HFFc6 (cell line): ENCODE data around the gene NUBPL. TPM values are rescaled to one million over a fixed set of nuclear protein-coding genes. Genes with fewer than 3 reads are reported as not detected.

ENCODE experiments used
- DNase-seq: peaks from one replicate; pipeline ENCODE4 v3.0.0-alpha.2; 2018
- H3K27ac Mint-ChIP-seq: 2 replicates; pipeline ENCODE4 v1.8.0; 2020; ENCODE audit warnings: mild to moderate bottlenecking, mixed read lengths
- H3K27me3 Mint-ChIP-seq: 2 replicates; pipeline ENCODE4 v1.8.0; 2021; ENCODE audit warnings: mild to moderate bottlenecking, moderate library complexity, mixed read lengths; ENCODE audit not compliant: insufficient read depth
- H3K36me3 Mint-ChIP-seq: 2 replicates; pipeline ENCODE4 v1.8.0; 2021; ENCODE audit warnings: low read depth, mixed read lengths
- H3K4me1 Mint-ChIP-seq: 2 replicates; pipeline ENCODE4 v1.8.0; 2020; ENCODE audit warnings: low read depth, mixed read lengths
- H3K4me3 Mint-ChIP-seq: 2 replicates; pipeline ENCODE4 v1.8.0; 2020; ENCODE audit warnings: mild to moderate bottlenecking, moderate library complexity, mixed read lengths
- H3K9me3 Mint-ChIP-seq: 2 replicates; pipeline ENCODE4 v1.8.0; 2020; ENCODE audit warnings: mild to moderate bottlenecking, mixed read lengths
- total RNA-seq, 6 experiments: library from RNA; stranded (reverse); fragmentation: NEBNext Ultra II Directional; extraction: Animal tissue kit (Norgen Biotek cat#: 25700); gene quantifications; 2 replicates in 1 of 6; 3 replicates in 5 of 6; pipeline ENCODE4 v1.2.3, GENCODE V29; 2021
- TF ChIP-seq, protein P1 (sequence below): fragments of 200-600 bp; sonication (generic); IDR thresholded peaks from 2 replicates; pipeline ENCODE4 v1.5.0; 2021; ENCODE audit warnings: antibody characterized with exemption, mild to moderate bottlenecking

Gene NUBPL
- total RNA-seq, 6 experiments from 2014 or later, result 8.2 to 10.7 (median 9.7) TPM

DNA sequence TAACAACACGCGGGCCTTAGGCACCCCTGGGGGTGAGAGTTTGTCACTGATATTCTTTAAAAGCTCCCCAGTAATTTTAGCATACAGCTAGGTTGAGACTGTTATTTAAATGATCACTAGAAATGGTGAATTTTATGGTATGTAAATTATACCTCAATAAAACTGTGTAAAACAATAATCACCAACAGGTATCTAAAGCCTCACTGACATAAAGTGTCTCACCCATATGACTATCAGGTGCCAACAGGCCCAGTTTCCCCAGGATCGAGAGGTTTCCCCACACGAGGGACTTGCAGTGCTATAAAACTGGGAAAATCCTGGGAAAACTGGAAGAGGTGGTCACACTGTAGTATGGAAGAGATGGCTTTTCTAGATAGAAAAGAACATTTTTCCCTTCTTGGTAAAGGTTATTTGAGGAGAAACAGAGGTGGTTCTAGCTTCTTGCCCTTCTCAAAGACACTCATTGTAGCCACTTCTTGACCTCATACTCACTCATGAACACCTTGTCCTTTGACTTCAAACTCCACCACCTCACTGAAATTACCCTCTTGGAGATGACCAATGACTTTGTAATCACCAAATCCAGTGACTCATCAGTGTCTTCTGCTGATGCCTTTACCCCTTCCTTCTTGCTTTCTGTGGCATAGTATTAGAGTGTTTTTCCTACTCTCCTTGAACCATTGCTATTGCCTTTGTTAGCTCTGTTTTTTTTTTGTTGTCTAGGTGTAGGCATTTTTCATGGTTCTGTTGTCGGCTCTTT is 24.8 kb upstream of the NUBPL start:
- Mint-ChIP-seq H3K4me1 (no peaks in the 10 kb centered on the region; the same call in 1 of the 2 replicates), H3K27ac (no peak overlapping the region), H3K4me3 (no peak overlapping the region), H3K9me3 (no peaks in the 10 kb centered on the region), H3K36me3 (no peaks in the 10 kb centered on the region), H3K27me3 (no peaks in the 10 kb centered on the region; the same call in none of the 2 replicates)
- TF ChIP-seq, protein P1, sequence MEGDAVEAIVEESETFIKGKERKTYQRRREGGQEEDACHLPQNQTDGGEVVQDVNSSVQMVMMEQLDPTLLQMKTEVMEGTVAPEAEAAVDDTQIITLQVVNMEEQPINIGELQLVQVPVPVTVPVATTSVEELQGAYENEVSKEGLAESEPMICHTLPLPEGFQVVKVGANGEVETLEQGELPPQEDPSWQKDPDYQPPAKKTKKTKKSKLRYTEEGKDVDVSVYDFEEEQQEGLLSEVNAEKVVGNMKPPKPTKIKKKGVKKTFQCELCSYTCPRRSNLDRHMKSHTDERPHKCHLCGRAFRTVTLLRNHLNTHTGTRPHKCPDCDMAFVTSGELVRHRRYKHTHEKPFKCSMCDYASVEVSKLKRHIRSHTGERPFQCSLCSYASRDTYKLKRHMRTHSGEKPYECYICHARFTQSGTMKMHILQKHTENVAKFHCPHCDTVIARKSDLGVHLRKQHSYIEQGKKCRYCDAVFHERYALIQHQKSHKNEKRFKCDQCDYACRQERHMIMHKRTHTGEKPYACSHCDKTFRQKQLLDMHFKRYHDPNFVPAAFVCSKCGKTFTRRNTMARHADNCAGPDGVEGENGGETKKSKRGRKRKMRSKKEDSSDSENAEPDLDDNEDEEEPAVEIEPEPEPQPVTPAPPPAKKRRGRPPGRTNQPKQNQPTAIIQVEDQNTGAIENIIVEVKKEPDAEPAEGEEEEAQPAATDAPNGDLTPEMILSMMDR, result no peak
- no peak for DNase-seq

DNA sequence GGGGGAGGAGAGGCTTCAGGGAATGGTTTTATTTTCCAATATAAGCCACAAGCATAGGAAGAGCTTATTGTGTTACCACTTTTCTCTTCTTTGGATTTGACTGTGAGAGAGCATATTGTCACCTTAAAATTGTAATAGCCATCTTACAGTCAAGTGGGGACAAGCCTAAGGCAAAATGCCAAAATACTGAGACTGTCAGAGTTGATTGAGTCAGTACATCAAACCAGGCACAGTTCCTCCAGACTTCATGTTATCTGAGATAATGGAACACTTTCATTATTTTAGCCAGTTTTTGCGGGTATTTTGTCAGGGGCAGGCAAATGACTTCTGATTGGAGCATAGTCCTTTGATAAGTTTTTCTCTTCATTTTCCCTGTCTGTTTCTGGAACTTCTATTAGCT is 19.5 kb upstream of the NUBPL start:
- peaks cover 2% of the 10 kb centered on the region; the same call in 1 of the 2 replicates for H3K27me3 Mint-ChIP-seq
- no peaks in the 10 kb centered on the region for H3K9me3 Mint-ChIP-seq
- H3K36me3 Mint-ChIP-seq, result no peaks in the 10 kb centered on the region
- TF ChIP-seq, protein P1, result no peak
- no peak overlapping the region for H3K4me3 Mint-ChIP-seq
- no peak for DNase-seq
- H3K27ac Mint-ChIP-seq, result no peak overlapping the region
- H3K4me1 Mint-ChIP-seq, result no peaks in the 10 kb centered on the region; the same call in 1 of the 2 replicates

DNA sequence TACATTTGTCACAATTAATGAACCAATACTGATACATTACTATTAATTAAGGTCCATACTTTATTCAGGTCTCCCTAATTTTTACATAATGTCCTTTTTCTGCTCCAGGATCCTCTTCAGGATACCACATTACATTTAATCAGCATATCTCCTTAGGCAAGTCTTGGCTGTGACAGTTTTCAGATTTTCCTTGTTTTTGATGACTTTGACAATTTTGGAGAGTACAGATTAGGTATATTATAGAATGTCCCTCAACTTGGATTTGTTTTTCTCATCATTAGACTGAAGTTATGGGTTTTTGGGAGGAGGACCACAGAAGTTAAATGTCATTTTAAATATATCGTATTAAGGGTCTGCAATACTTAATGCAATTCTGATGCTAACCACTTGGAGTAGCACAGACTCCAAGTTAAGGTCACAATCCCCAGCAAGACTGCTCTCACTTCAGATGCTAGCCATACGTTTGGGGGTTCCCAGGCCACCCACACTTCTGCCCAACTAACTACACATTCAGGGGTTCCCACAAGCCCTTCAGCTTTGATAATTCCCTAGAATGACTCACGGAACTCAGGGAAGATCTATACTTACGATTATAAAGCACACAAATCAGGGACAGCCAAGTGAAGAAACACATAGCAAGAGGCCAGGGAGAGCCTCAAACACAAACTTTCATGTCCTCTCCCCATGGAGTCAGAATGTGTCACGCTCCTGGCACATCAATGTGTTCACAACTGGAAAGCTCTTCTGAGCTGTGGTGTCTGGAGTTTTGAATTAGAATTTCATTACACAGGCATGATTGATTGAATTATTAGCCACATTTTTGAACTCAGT is 17.0 kb upstream of the NUBPL start:
- Mint-ChIP-seq H3K27ac (no peak overlapping the region), H3K9me3 (no peaks in the 10 kb centered on the region), H3K27me3 (peaks cover 8% of the 10 kb centered on the region; the same call in 1 of the 2 replicates), H3K36me3 (no peaks in the 10 kb centered on the region), H3K4me3 (no peak overlapping the region), H3K4me1 (no peaks in the 10 kb centered on the region)
- peak; percentile 5 for DNase-seq
- TF ChIP-seq, protein P1, result peak; percentile 64

DNA sequence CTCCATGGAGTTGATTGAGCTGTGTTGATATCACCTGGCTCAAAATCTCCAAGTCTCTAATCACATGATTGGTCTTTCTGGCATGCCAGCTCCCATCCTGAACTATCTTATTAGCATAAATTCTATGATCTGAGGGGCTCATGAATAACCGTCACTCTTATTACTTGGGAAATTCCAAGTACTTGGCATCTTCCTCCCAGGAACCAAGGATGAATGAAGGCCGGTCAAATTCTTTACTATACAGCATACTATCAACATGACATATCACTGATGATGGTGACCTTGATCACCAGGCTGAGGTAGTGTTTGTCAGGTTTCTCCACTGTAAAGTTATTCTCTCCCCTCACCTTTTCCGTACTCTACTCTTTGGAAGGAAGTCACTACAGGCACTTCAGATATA is 16.4 kb upstream of the NUBPL start:
- Mint-ChIP-seq H3K27me3 (peaks cover 9% of the 10 kb centered on the region), H3K4me3 (no peak overlapping the region), H3K4me1 (no peaks in the 10 kb centered on the region), H3K9me3 (no peaks in the 10 kb centered on the region), H3K27ac (no peak overlapping the region), H3K36me3 (no peaks in the 10 kb centered on the region)
- DNase-seq, result no peak
- TF ChIP-seq, protein P1, result no peak

DNA sequence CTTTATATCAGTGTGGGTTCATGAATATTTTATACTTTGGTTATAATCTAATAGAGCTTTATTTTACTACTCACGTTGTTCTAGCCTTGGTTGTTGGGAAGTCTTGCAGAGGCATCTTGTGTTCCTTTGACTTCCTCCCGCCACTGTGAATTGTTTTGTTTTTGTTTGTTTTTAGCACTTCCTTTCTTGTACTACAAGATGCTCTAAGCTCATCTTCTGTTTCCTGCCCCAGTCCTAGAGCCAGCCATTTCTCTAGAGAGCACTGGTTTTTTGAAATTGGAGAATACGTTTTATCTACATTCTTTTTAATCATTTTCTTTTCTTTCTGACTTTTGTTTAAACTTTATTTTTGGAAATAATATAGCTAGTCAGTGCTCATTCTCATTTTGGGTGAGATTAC is 15.9 kb upstream of the NUBPL start:
- DNase-seq, result no peak
- H3K9me3 Mint-ChIP-seq, result no peaks in the 10 kb centered on the region
- no peak overlapping the region for H3K27ac Mint-ChIP-seq
- TF ChIP-seq, protein P1, result no peak
- H3K27me3 Mint-ChIP-seq, result peaks cover 10% of the 10 kb centered on the region
- H3K36me3 Mint-ChIP-seq, result no peaks in the 10 kb centered on the region
- H3K4me1 Mint-ChIP-seq, result no peaks in the 10 kb centered on the region
- H3K4me3 Mint-ChIP-seq, result no peak overlapping the region
